GM18526 (cell line): ENCODE results near the gene TAF11L12.
"Not testable (repeated sequence)": the region's sequence is repeated elsewhere in the genome, so short reads cannot be mapped to it uniquely, and the experiment has no call there.

ENCODE experiments used
- POLR2A ChIP-seq: IDR thresholded peaks from 3 replicates; pipeline ENCODE4 v1.6.1; 2011; ENCODE audit not compliant: insufficient read length; ENCODE audit errors: extremely low read depth

The TAF11L12 gene

DNA sequence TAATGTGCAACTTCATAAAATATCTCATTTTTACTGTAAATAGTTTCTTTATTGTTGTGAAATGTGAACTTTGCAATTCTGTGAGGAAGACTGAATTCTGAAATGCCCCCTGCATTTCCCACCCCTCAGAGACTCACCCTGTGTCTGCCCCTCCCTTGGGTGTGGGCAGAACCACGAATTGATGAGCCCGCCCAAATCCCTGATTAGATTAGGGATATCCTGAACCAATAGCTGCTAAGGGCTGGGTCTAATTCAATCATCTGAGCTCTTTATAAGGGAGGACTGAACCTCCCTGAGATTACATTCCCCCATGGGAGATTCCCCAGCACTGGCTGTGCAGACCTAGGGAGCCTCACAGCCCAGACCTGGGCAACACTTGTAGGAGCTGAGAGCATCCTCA is at the start of gene TAF11L12:
Gene TAF11L12 (plus strand): TSS at position 301 of the 400 bp plus-strand sequence.
- not testable (repeated sequence) for TF ChIP-seq POLR2A

DNA sequence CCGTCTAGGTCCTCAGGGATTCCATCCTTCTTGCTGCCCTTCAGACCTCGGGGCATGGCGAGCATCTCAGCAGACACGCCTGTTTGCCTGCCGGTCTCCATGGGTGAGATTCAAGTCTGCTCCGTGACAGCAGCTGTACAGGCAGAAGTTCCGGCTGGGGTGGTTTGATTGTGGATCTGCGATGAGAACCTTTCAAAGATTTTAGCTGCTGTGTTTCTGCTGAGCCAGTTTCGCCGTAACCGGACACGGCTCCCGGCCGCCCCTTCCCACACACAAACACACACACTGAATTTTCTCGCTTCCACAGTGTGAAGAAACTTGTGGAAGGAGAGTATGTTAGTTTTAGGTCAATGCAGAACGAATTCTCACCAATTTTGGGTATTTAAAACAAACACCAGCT is 24.5 kb upstream of the TAF11L12 start, which contains the start of gene TAF11L7:
Gene TAF11L7 (minus strand): TSS at position 101 of the 400 bp plus-strand sequence.
- not testable (repeated sequence) for TF ChIP-seq POLR2A

GRCh38 chr5:17590860-17591259 is 19.3 kb upstream of the TAF11L12 start, which contains the start of gene TAF11L8:
TAF11L8 (minus strand) TSS chr5:17590960.
- not testable (repeated sequence) for TF ChIP-seq POLR2A

DNA sequence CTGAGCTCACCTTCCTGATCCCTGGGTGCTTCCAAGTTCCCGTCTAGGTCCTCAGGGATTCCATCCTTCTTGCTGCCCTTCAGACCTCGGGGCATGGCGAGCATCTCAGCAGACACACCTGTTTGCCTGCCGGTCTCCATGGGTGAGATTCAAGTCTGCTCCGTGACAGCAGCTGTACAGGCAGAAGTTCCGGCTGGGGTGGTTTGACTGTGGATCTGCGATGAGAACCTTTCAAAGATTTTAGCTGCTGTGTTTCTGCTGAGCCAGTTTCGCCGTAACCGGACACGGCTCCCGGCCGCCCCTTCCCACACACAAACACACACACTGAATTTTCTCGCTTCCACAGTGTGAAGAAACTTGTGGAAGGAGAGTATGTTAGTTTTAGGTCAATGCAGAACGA is 15.9 kb upstream of the TAF11L12 start, which contains the start of gene TAF11L9:
Gene TAF11L9 (minus strand): TSS at position 140 of the 400 bp plus-strand sequence.
- not testable (repeated sequence) for TF ChIP-seq POLR2A

DNA sequence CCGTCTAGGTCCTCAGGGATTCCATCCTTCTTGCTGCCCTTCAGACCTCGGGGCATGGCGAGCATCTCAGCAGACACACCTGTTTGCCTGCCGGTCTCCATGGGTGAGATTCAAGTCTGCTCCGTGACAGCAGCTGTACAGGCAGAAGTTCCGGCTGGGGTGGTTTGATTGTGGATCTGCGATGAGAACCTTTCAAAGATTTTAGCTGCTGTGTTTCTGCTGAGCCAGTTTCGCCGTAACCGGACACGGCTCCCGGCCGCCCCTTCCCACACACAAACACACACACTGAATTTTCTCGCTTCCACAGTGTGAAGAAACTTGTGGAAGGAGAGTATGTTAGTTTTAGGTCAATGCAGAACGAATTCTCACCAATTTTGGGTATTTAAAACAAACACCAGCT is 12.5 kb upstream of the TAF11L12 start, which contains the start of gene TAF11L10:
Gene TAF11L10 (minus strand): TSS at position 101 of the 400 bp plus-strand sequence.
- TF ChIP-seq POLR2A, result not testable (repeated sequence)

DNA sequence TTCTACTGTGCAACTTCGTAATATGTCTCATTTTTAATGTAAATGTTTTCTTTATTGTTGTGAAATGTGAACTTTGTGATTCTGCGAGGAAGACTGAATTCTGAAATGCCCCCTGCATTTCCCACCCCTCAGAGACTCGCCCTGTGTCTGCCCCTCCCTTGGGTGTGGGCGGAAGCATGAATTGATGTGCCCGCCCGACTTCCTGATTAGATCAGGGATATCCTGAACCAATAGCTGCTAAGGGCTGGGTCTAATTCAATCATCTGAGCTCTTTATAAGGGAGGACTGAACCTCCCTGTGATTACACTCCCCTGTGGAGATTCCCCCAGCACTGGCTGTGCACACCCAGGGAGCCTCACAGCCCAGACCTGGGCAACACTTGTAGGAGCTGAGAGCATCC is 6.3 kb upstream of the TAF11L12 start, which contains the start of gene TAF11L11:
Gene TAF11L11 (plus strand): TSS at position 304 of the 400 bp plus-strand sequence.
- not testable (repeated sequence) for TF ChIP-seq POLR2A

- TF ChIP-seq POLR2A, result no peak
These were observed 5.2 kb upstream of the TAF11L12 start for GRCh38 chr5:17604951-17605350.

GRCh38 chr5:17614872-17615605 is 4.8 kb downstream of the TAF11L12 start:
- no peak for TF ChIP-seq POLR2A

GRCh38 chr5:17619354-17619753 is 9.2 kb downstream of the TAF11L12 start:
- no peak for TF ChIP-seq POLR2A

- no peak for TF ChIP-seq POLR2A
These were observed 10.4 kb downstream of the TAF11L12 start for GRCh38 chr5:17620627-17621026.

GRCh38 chr5:17625686-17626085 is 15.5 kb downstream of the TAF11L12 start:
- TF ChIP-seq POLR2A, result no peak

DNA sequence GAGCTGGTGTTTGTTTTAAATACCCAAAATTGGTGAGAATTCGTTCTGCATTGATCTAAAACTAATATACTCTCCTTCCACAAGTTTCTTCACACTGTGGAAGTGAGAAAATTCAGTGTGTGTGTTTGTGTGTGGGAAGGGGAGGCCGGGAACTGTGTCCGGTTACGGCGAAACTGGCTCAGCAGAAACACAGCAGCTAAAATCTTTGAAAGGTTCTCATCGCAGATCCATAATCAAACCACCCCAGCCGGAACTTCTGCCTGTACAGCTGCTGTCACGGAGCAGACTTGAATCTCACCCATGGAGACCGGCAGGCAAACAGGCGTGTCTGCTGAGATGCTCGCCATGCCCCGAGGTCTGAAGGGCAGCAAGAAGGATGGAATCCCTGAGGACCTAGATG is 21.6 kb downstream of the TAF11L12 start, which contains the start of gene TAF11L13:
Gene TAF11L13 (plus strand): TSS at position 301 of the 400 bp plus-strand sequence.
- not testable (repeated sequence) for TF ChIP-seq POLR2A

- no peak for TF ChIP-seq POLR2A
These were observed 24.0 kb downstream of the TAF11L12 start, which contains the start of gene TAF11L14 for GRCh38 chr5:17634160-17634559. TAF11L14 (plus strand) TSS chr5:17634460.

GRCh38 chr5:17655921-17656320 is 45.7 kb downstream of the TAF11L12 start:
- TF ChIP-seq POLR2A, result no peak
